SK-N-SH (cell line): ENCODE data around the gene WDR47. TPM values are rescaled to one million over a fixed set of nuclear protein-coding genes. Genes with fewer than 3 reads are reported as not detected.
"Not testable (repeated sequence)": the region's sequence is repeated elsewhere in the genome, so short reads cannot be mapped to it uniquely, and the experiment has no call there.

Source experiments
- CTCF ChIA-PET: fragments of 300-600, 350-600 bp; formaldehyde crosslinking; extraction: SDS; loops from one replicate; lab custom pipeline; 2021; lab: Yijun Ruan, JAX
- POLR2A ChIA-PET: fragments of 350-600 bp; sonication (Branson Sonifier 250); formaldehyde crosslinking; extraction: SDS; loops from one replicate; lab custom pipeline; 2020; ENCODE audit warnings: antibody characterized with exemption, inconsistent platforms; lab: Yijun Ruan, JAX
- DNase-seq: peaks from one replicate; pipeline ENCODE4 v3.0.0; 2012
- H2AFZ ChIP-seq: fragments of 200-600 bp; sonication (generic); 2 replicates; pipeline ENCODE4 v1.8.1; 2016; ENCODE audit warnings: antibody characterized with exemption, mild to moderate bottlenecking, low read depth
- H3F3A ChIP-seq: fragments of 200-600 bp; sonication (generic); replicated peaks from 2 replicates; pipeline ENCODE3; 2016; ENCODE audit warnings: antibody characterized with exemption, mild to moderate bottlenecking; ENCODE audit not compliant: insufficient read depth
- H3K27ac ChIP-seq, 2 experiments: fragments of 200-500 bp in 1 of 2; fragments of 200-600 bp in 1 of 2; sonication (Bioruptor generic) in 1 of 2; sonication (generic), shearing (Covaris generic) in 1 of 2; 2 replicates each; pipeline versions ENCODE4 v1.5.1 to v1.6.1; 2014 to 2016; ENCODE audit warnings: low read depth in 2 of 2, inconsistent platforms in 1 of 2, low read length in 1 of 2, mild to moderate bottlenecking in 1 of 2, mixed read lengths in 1 of 2
- H3K27me3 ChIP-seq: fragments of 200-600 bp; sonication (generic), shearing (Covaris generic); 2 replicates; pipeline ENCODE4 v1.6.1; 2016; ENCODE audit warnings: mixed run types; ENCODE audit not compliant: insufficient read depth
- H3K36me3 ChIP-seq, 2 experiments: fragments of 200-500 bp in 1 of 2; fragments of 200-600 bp in 1 of 2; sonication (Bioruptor generic) in 1 of 2; sonication (generic) in 1 of 2; replicated peaks in 1 of 2; 2 replicates each; pipeline versions ENCODE3 to v1.5.1; 2014 to 2016; ENCODE audit warnings: low read length in 1 of 2, mild to moderate bottlenecking in 1 of 2; ENCODE audit not compliant: insufficient read depth in 2 of 2, control insufficient read depth in 1 of 2
- H3K4me1 ChIP-seq, 2 experiments: fragments of 200-500 bp in 1 of 2; fragments of 200-600 bp in 1 of 2; sonication (Bioruptor generic) in 1 of 2; sonication (generic), shearing (Covaris generic) in 1 of 2; 2 replicates each; pipeline versions ENCODE4 v1.5.1 to v1.6.1; 2014 to 2016; ENCODE audit warnings: low read depth in 1 of 2, low read length in 1 of 2, mixed run types in 1 of 2; ENCODE audit not compliant: insufficient read depth in 2 of 2, control insufficient read depth in 1 of 2
- H3K4me2 ChIP-seq: fragments of 200-600 bp; sonication (generic), shearing (Covaris generic); 2 replicates; pipeline ENCODE4 v1.6.1; 2017; ENCODE audit warnings: mixed run types
- H3K4me3 ChIP-seq, 2 experiments: fragments of 200-500 bp in 1 of 2; fragments of 200-600 bp in 1 of 2; sonication (Bioruptor generic) in 1 of 2; sonication (generic), shearing (Covaris generic) in 1 of 2; 2 replicates each; pipeline versions ENCODE4 v1.5.1 to v1.8.1; 2014 to 2016; ENCODE audit warnings: low read depth in 2 of 2, inconsistent platforms in 1 of 2, low read length in 1 of 2, mild to moderate bottlenecking in 1 of 2, mixed read lengths in 1 of 2, moderate library complexity in 1 of 2
- H3K79me2 ChIP-seq: fragments of 200-600 bp; sonication (generic); 2 replicates; pipeline ENCODE4 v1.8.1; 2017; ENCODE audit warnings: mild to moderate bottlenecking; ENCODE audit not compliant: insufficient read depth
- H3K9ac ChIP-seq: fragments of 200-600 bp; sonication (generic); 2 replicates; pipeline ENCODE4 v1.6.1; 2017; ENCODE audit warnings: mixed run types
- H3K9me2 ChIP-seq: fragments of 200-600 bp; sonication (generic); 2 replicates; pipeline ENCODE4 v1.6.1; 2017; ENCODE audit warnings: mixed run types
- H3K9me3 ChIP-seq: fragments of 200-600 bp; sonication (generic); 2 replicates; pipeline ENCODE4 v1.6.1; 2017; ENCODE audit warnings: mixed run types, mild to moderate bottlenecking, moderate library complexity
- H4K20me1 ChIP-seq: fragments of 200-600 bp; sonication (generic); 2 replicates; pipeline ENCODE4 v1.6.1; 2017; ENCODE audit warnings: mild to moderate bottlenecking, mixed run types; ENCODE audit not compliant: insufficient read depth
- EZH2phosphoT487 ChIP-seq: fragments of 200-600 bp; sonication (generic); IDR thresholded peaks from 2 replicates; pipeline ENCODE4 v1.6.1; 2017; ENCODE audit warnings: low read depth, mixed run types, mild to moderate bottlenecking, antibody characterized with exemption, moderate library complexity, borderline replicate concordance
- GABPA ChIP-seq: IDR thresholded peaks from 2 replicates; pipeline ENCODE4 v1.4.0; 2012; ENCODE audit warnings: low read depth, mild to moderate bottlenecking
- GATA2 ChIP-seq: sonication (generic); formaldehyde crosslinking; IDR thresholded peaks from 2 replicates; pipeline ENCODE4 v1.5.0; 2020; ENCODE audit warnings: mild to moderate bottlenecking, missing genetic modification reagents
- MAX ChIP-seq: IDR thresholded peaks from 2 replicates; pipeline ENCODE4 v1.4.0; 2012; ENCODE audit warnings: low read depth
- MXI1 ChIP-seq: IDR thresholded peaks from 2 replicates; pipeline ENCODE4 v1.6.1; 2012; ENCODE audit warnings: mild to moderate bottlenecking, low read depth, low read length, improper control_type of control experiment
- RAD21 ChIP-seq: IDR thresholded peaks from 2 replicates; pipeline ENCODE4 v1.6.1; 2012; ENCODE audit warnings: mild to moderate bottlenecking, low read length
- RCOR1 ChIP-seq: fragments of 150-350 bp; IDR thresholded peaks from 2 replicates; pipeline ENCODE4 v1.6.1; 2017; ENCODE audit warnings: antibody characterized with exemption, low read length
- SMC3 ChIP-seq: IDR thresholded peaks from 2 replicates; pipeline ENCODE4 v1.6.1; 2012; ENCODE audit warnings: low read depth, low read length, improper control_type of control experiment
- TCF12 ChIP-seq: IDR thresholded peaks from 2 replicates; pipeline ENCODE4 v1.4.0; 2012
- TEAD4 ChIP-seq: IDR thresholded peaks from 2 replicates; pipeline ENCODE4 v1.4.0; 2012; ENCODE audit warnings: mild to moderate bottlenecking, borderline replicate concordance; ENCODE audit not compliant: insufficient read depth
- WGBS: methylation state at CpG from one replicate; pipeline ENCODE4 v1.1.6; 2017; ENCODE audit warnings: low lambda C conversion rate; 5-methylcytosine and 5-hydroxymethylcytosine counted together
- polyA plus RNA-seq, 3 experiments: library from polyadenylated mRNA; depleted of rRNA; stranded (reverse); fragments of >200 nt; gene quantifications; 2 replicates each; pipeline ENCODE4 v1.2.3, GENCODE V29; 2012
- TF ChIP-seq, protein P1 (sequence below): fragments of 150-350 bp; IDR thresholded peaks from 2 replicates; pipeline ENCODE4 v1.6.1; 2017; ENCODE audit warnings: antibody characterized with exemption, low read length, low read depth, borderline replicate concordance

WDR47 gene
- polyA plus RNA-seq, 1 of the 3 experiments (the other 2 are of a cell fraction) = 7.9 TPM

GRCh38 chr1:108936170-108936569 is 105.7 kb downstream of the WDR47 start:
- no peak for DNase-seq
- no peaks in the 10 kb centered on the region for H4K20me1 ChIP-seq
- no peak for TF ChIP-seq RCOR1
- TF ChIP-seq SMC3 = no peak
- no peak for TF ChIP-seq MAX
- TF ChIP-seq TEAD4 = no peak
- no peak for TF ChIP-seq RAD21
- TF ChIP-seq MXI1 = no peak
- no peak for TF ChIP-seq GATA2
- TF ChIP-seq, protein P1, sequence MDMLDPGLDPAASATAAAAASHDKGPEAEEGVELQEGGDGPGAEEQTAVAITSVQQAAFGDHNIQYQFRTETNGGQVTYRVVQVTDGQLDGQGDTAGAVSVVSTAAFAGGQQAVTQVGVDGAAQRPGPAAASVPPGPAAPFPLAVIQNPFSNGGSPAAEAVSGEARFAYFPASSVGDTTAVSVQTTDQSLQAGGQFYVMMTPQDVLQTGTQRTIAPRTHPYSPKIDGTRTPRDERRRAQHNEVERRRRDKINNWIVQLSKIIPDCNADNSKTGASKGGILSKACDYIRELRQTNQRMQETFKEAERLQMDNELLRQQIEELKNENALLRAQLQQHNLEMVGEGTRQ = no peak
- no peak for TF ChIP-seq GABPA
- TF ChIP-seq, all 33 proteins: peak for 0
- Histone ChIP-seq H3K27me3 (no peaks in the 10 kb centered on the region), H3K79me2 (no peaks in the 10 kb centered on the region), H3K9me2 (no peaks in the 10 kb centered on the region), H3K9me3 (no peaks in the 10 kb centered on the region), H3F3A (peaks cover 17% of the 10 kb centered on the region), H3K9ac (no peak overlapping the region), H3K4me2 (no peak overlapping the region), H3K36me3 (peaks cover 79 to 81% of the 10 kb centered on the region in 2 experiments), H3K4me3 (no peak overlapping the region), H3K4me1 (no peaks in the 10 kb centered on the region), H3K27ac (no peak overlapping the region), H2AFZ (no peak overlapping the region)
- POLR2A ChIA-PET = no interaction called here
- WGBS = over 99% methylated on average over 9 of the region's 9 CpGs
- CTCF ChIA-PET = no interaction called here

- H3K79me2 ChIP-seq = no peaks in the 10 kb centered on the region
- no peak overlapping the region for H3K4me3 ChIP-seq
- no peaks in the 10 kb centered on the region for H3K9me2 ChIP-seq
- 80% methylated on average over 5 of the region's 5 CpGs for WGBS
- peaks cover 16% of the 10 kb centered on the region for H3F3A ChIP-seq
- no peak overlapping the region for H3K4me2 ChIP-seq
- DNase-seq = no peak
- no peaks in the 10 kb centered on the region for H3K9me3 ChIP-seq
- no peaks in the 10 kb centered on the region for H3K27me3 ChIP-seq
- H3K9ac ChIP-seq = no peak overlapping the region
- no peaks in the 10 kb centered on the region for H4K20me1 ChIP-seq
- H3K4me1 ChIP-seq = no peaks in the 10 kb centered on the region
- CTCF ChIA-PET = no interaction called here
- H3K27ac ChIP-seq = no peak overlapping the region
- TF ChIP-seq TCF12 = no peak
- TF ChIP-seq EZH2phosphoT487 = no peak
- peaks cover 77 to 83% of the 10 kb centered on the region in 2 experiments for H3K36me3 ChIP-seq
- H2AFZ ChIP-seq = no peak overlapping the region
- POLR2A ChIA-PET = no interaction called here
These were observed 108.0 kb downstream of the WDR47 start for GRCh38 chr1:108933944-108934343.

DNA sequence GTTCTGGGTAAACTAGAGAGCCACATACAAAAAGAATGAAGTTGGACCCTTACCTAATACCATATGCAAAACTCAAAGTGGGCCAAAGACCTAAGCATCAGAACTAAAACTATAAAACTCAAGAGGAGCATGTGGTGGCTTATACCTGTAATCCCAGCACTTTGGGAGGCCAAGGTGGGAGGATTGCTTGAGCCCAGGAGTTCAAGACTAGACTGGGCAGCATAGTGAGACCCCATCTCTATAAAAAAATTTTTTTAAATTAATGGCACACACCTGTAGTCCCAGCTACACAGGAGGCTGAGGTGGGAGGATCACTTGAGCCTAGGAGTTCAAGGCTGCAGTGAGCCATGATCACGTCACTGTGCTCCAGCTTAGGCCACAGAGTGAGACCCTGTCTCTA is 114.3 kb downstream of the WDR47 start:
- H3K27me3 ChIP-seq, H3K9me2 ChIP-seq, H3K79me2 ChIP-seq, DNase-seq, H3K9ac ChIP-seq, H4K20me1 ChIP-seq, H3K27ac ChIP-seq, H3K9me3 ChIP-seq, POLR2A ChIA-PET, H2AFZ ChIP-seq, H3K4me2 ChIP-seq, H3K4me3 ChIP-seq, H3K4me1 ChIP-seq: not testable (repeated sequence)
- 100% methylated on average over 1 of the region's 1 CpG for WGBS
- Histone ChIP-seq H3F3A (peaks cover 10% of the 10 kb centered on the region), H3K36me3 (peaks cover 70 to 95% of the 10 kb centered on the region in 2 experiments)
- CTCF ChIA-PET = interaction anchor here (0.7 kb wide), 1 partner anchor 1055 kb away, joined by 3 read pairs; no protein-coding TSS in a partner anchor
